HCT116 (cell line): ENCODE results near the gene NR5A2. TPM values are rescaled to one million over a fixed set of nuclear protein-coding genes. Genes with fewer than 3 reads are reported as not detected.

Experiments
- ATAC-seq: fragments of 200-7000 bp; cut with Tn5 transposase; 2 replicates; pipeline ENCODE4 v1.9.1; 2020; ENCODE audit warnings: mild to moderate bottlenecking, moderate library complexity
- BruUV-seq: library from RNA; stranded (reverse); fragments of 400-500 nt; replicated peaks from 2 replicates; lab custom pipeline; 2021; lab: Mats Ljungman, UMichigan
- CTCF ChIA-PET: fragments of 300-600 bp; sonication (Branson Sonifier 250); formaldehyde crosslinking; loops from one replicate; lab custom pipeline; 2021; ENCODE audit warnings: antibody characterized with exemption; lab: Charles Lee
- POLR2A ChIA-PET: fragments of 300-600, 350-600 bp; sonication (Branson Sonifier 250); formaldehyde crosslinking; loops from one replicate; lab custom pipeline; 2021; ENCODE audit warnings: antibody characterized with exemption; lab: Charles Lee
- RAD21 ChIA-PET, 2 experiments: fragments of 300-600 bp; sonication (Branson Sonifier 250); formaldehyde crosslinking; loops; one replicate each; lab custom pipeline; 2023; ENCODE audit warnings: low total read pairs in 2 of 2; ENCODE audit not compliant: uncharacterized antibody in 2 of 2, unreplicated experiment in 2 of 2, low non-redundant PET in 1 of 2; lab: Charles Lee
- DNase-seq: peaks from one replicate; pipeline ENCODE4 v3.0.0-alpha.2; 2010; ENCODE audit warnings: low read depth, low spot score
- H2AFZ ChIP-seq: fragments of 200-600 bp; shearing (Covaris generic), sonication (generic); 2 replicates; pipeline ENCODE4 v1.6.1; 2017; ENCODE audit warnings: low read depth, mixed run types, mixed read lengths, antibody characterized with exemption, low read length; ENCODE audit not compliant: poor library complexity, severe bottlenecking
- H3K27ac ChIP-seq: 2 replicates; pipeline ENCODE4 v1.5.1; 2012; ENCODE audit warnings: low read depth, low read length
- H3K27me3 ChIP-seq: fragments of 200-600 bp; sonication (generic); 2 replicates; pipeline ENCODE4 v1.6.1; 2016; ENCODE audit warnings: mixed run types, low read length, mixed read lengths; ENCODE audit not compliant: insufficient read depth
- H3K36me3 ChIP-seq, 2 experiments: fragments of 200-500 bp in 1 of 2; fragments of 200-600 bp in 1 of 2; sonication (Bioruptor generic) in 1 of 2; sonication (generic) in 1 of 2; 2 replicates each; pipeline versions ENCODE4 v1.5.1 to v1.6.1; 2014 to 2016; ENCODE audit warnings: low read length in 2 of 2, inconsistent platforms in 1 of 2, mixed read lengths in 1 of 2, mixed run types in 1 of 2; ENCODE audit not compliant: insufficient read depth in 2 of 2, control insufficient read depth in 1 of 2
- H3K4me1 ChIP-seq, 2 experiments: fragments of 200-600 bp in 1 of 2; sonication (generic) in 1 of 2; 2 replicates each; pipeline versions ENCODE4 v1.5.1 to v1.6.1; 2012 to 2017; ENCODE audit warnings: low read length in 2 of 2, inconsistent platforms in 1 of 2, mild to moderate bottlenecking in 1 of 2, mixed read lengths in 1 of 2, mixed run types in 1 of 2, moderate library complexity in 1 of 2; ENCODE audit not compliant: insufficient read depth in 2 of 2, control insufficient read depth in 1 of 2
- H3K4me2 ChIP-seq: fragments of 200-600 bp; sonication (generic); 2 replicates; pipeline ENCODE4 v1.6.1; 2017; ENCODE audit warnings: mixed run types, low read length, mixed read lengths
- H3K4me3 ChIP-seq, 2 experiments: fragments of 200-600 bp in 1 of 2; sonication (generic) in 1 of 2; replicated peaks in 1 of 2; 2 replicates each; pipeline ENCODE4 v1.5.1; 2011 to 2016; ENCODE audit warnings: low read length in 2 of 2, control low read depth in 1 of 2, low read depth in 1 of 2, mild to moderate bottlenecking in 1 of 2, mixed read lengths in 1 of 2, mixed run types in 1 of 2
- H3K79me2 ChIP-seq: fragments of 200-600 bp; sonication (generic); 2 replicates; pipeline ENCODE4 v1.6.1; 2017; ENCODE audit warnings: mild to moderate bottlenecking, mixed run types, low read length, moderate library complexity, mixed read lengths; ENCODE audit not compliant: insufficient read depth
- H3K9ac ChIP-seq: fragments of 200-600 bp; sonication (generic); 2 replicates; pipeline ENCODE4 v1.6.1; 2016; ENCODE audit warnings: low read length, mixed read lengths
- H3K9me2 ChIP-seq: fragments of 200-600 bp; sonication (generic), shearing (Covaris generic); 2 replicates; pipeline ENCODE4 v1.6.1; 2017; ENCODE audit warnings: mixed run types, mild to moderate bottlenecking, moderate library complexity; ENCODE audit not compliant: insufficient read depth
- H3K9me3 ChIP-seq, 2 experiments: fragments of 200-500 bp in 1 of 2; fragments of 200-600 bp in 1 of 2; sonication (Bioruptor generic) in 1 of 2; sonication (generic) in 1 of 2; 2 replicates each; pipeline ENCODE4 v1.6.1; 2014 to 2017; ENCODE audit warnings: low read length in 2 of 2, mixed read lengths in 2 of 2, inconsistent platforms in 1 of 2, low read depth in 1 of 2, mild to moderate bottlenecking in 1 of 2, mixed run types in 1 of 2, moderate library complexity in 1 of 2; ENCODE audit not compliant: control insufficient read depth in 1 of 2, insufficient read depth in 1 of 2
- H4K20me1 ChIP-seq: fragments of 200-600 bp; sonication (generic), shearing (Covaris generic); 2 replicates; pipeline ENCODE4 v1.6.1; 2017; ENCODE audit warnings: mixed run types, mild to moderate bottlenecking, moderate library complexity; ENCODE audit not compliant: insufficient read depth
- CBX3 ChIP-seq: IDR thresholded peaks from 2 replicates; pipeline ENCODE4 v1.6.1; 2012; ENCODE audit warnings: low read depth
- EGR1 ChIP-seq: IDR thresholded peaks from 2 replicates; pipeline ENCODE4 v1.6.1; 2012; ENCODE audit warnings: low read depth
- ELF1 ChIP-seq: IDR thresholded peaks from 2 replicates; pipeline ENCODE4 v1.6.1; 2012; ENCODE audit warnings: low read depth, borderline replicate concordance
- EZH2 ChIP-seq: fragments of 200-600 bp; sonication (generic); IDR thresholded peaks from 2 replicates; pipeline ENCODE4 v1.6.1; 2017; ENCODE audit warnings: antibody characterized with exemption, mixed run types
- EZH2phosphoT487 ChIP-seq: fragments of 200-600 bp; IDR thresholded peaks from 2 replicates; pipeline ENCODE4 v1.6.1; 2018; ENCODE audit warnings: antibody characterized with exemption, borderline replicate concordance
- FOSL1 ChIP-seq: IDR thresholded peaks from 2 replicates; pipeline ENCODE4 v1.6.1; 2012; ENCODE audit warnings: low read depth
- JUND ChIP-seq: IDR thresholded peaks from 2 replicates; pipeline ENCODE4 v1.6.1; 2012
- POLR2A ChIP-seq: IDR thresholded peaks from 2 replicates; pipeline ENCODE4 v1.7.0; 2011; ENCODE audit warnings: borderline replicate concordance; ENCODE audit not compliant: insufficient read depth, insufficient read length; ENCODE audit errors: extremely low read depth
- POLR2AphosphoS5 ChIP-seq: IDR thresholded peaks from 2 replicates; pipeline ENCODE4 v1.6.1; 2011; ENCODE audit warnings: mild to moderate bottlenecking, low read depth, low read length, moderate library complexity
- SIN3A ChIP-seq: IDR thresholded peaks from 2 replicates; pipeline ENCODE4 v1.6.1; 2012; ENCODE audit warnings: low read depth
- SP1 ChIP-seq: IDR thresholded peaks from 2 replicates; pipeline ENCODE4 v1.6.1; 2012; ENCODE audit warnings: low read depth
- SRF ChIP-seq: IDR thresholded peaks from 2 replicates; pipeline ENCODE4 v1.6.1; 2012; ENCODE audit warnings: low read depth
- TCF7L2 ChIP-seq: IDR thresholded peaks from 2 replicates; pipeline ENCODE4 v1.7.0; 2011; ENCODE audit warnings: borderline replicate concordance, inconsistent platforms; ENCODE audit not compliant: insufficient read depth, insufficient read length; ENCODE audit errors: extremely low read depth
- YY1 ChIP-seq: IDR thresholded peaks from 2 replicates; pipeline ENCODE4 v1.6.1; 2011; ENCODE audit warnings: low read length, low read depth, moderate library complexity, mild to moderate bottlenecking; ENCODE audit not compliant: insufficient replicate concordance; ENCODE audit errors: extremely low read depth
- ZBTB33 ChIP-seq: IDR thresholded peaks from 2 replicates; pipeline ENCODE4 v1.6.1; 2011; ENCODE audit warnings: mild to moderate bottlenecking, low read length, moderate library complexity; ENCODE audit not compliant: insufficient replicate concordance; ENCODE audit errors: extremely low read depth
- ZFX ChIP-seq: fragments of 450-650 bp; IDR thresholded peaks from 2 replicates; pipeline ENCODE4 v1.6.1; 2017
- ZNF274 ChIP-seq: fragments of 200-500 bp; sonication (Bioruptor generic); IDR thresholded peaks from 2 replicates; pipeline ENCODE4 v1.6.1; 2014; ENCODE audit warnings: mild to moderate bottlenecking, low read depth, low read length, inconsistent platforms
- intact Hi-C: fragments of 100-400 bp; cut with micrococcal nuclease; formaldehyde crosslinking; loops from 2 replicates; pipeline ENCODE4 v1.10.0; 2022
- total RNA-seq: library from RNA; stranded (reverse); gene quantifications from one replicate; pipeline ENCODE4 v1.2.1, GENCODE V29; 2021; ENCODE audit not compliant: unreplicated experiment

The NR5A2 gene
- total RNA-seq, 1 experiment from 2014 or later, result 0.91 TPM

- no peak overlapping the region for H3K4me3 ChIP-seq
- DNase-seq, result no peak
Observed at GRCh38 chr1:200134116-200134515, 106.6 kb downstream of the NR5A2 start.

GRCh38 chr1:200136384-200136783 is 108.9 kb downstream of the NR5A2 start:
- no TSS peak for BruUV-seq
- Histone ChIP-seq H4K20me1 (no peaks in the 10 kb centered on the region), H3K4me2 (no peak overlapping the region), H3K27ac (no peak overlapping the region), H3K9me2 (no peaks in the 10 kb centered on the region), H3K9me3 (no peaks in the 10 kb centered on the region), H3K27me3 (no peaks in the 10 kb centered on the region), H3K9ac (no peak overlapping the region), H3K4me3 (no peak overlapping the region), H2AFZ (no peak overlapping the region), H3K36me3 (no peaks in the 10 kb centered on the region), H3K4me1 (peaks cover 1 to 13% of the 10 kb centered on the region in 2 experiments; a peak in 2 of 4 replicates), H3K79me2 (no peaks in the 10 kb centered on the region)
- ATAC-seq (no peak), DNase-seq (no peak)
- intact Hi-C loops, result loop anchor here (10.0 kb wide), 1 partner anchor 348 kb away; no protein-coding TSS in a partner anchor
- ChIA-PET RAD21 (no interaction called here), POLR2A (no interaction called here), CTCF (no interaction called here)
- TF ChIP-seq ZBTB33 (no peak), POLR2AphosphoS5 (no peak), ZFX (no peak), EZH2 (no peak), YY1 (no peak), EGR1 (no peak), FOSL1 (no peak), EZH2phosphoT487 (no peak), SRF (no peak), SP1 (no peak), POLR2A (no peak), SIN3A (no peak), JUND (no peak), ZNF274 (no peak), ELF1 (no peak), TCF7L2 (no peak), CBX3 (no peak)

More at GRCh38 chr1:200134116-200134515, 106.6 kb downstream of the NR5A2 start:
- no TSS peak for BruUV-seq
- POLR2A ChIA-PET, result no interaction called here
- TF ChIP-seq ZFX (no peak), FOSL1 (peak; percentile 11; the same call in 1 of the 2 replicates)
- no peak overlapping the region for H3K9ac ChIP-seq
- no peaks in the 10 kb centered on the region for H3K9me2 ChIP-seq
- H3K9me3 ChIP-seq, result no peaks in the 10 kb centered on the region
- CTCF ChIA-PET, result no interaction called here
- peaks cover 3 to 16% of the 10 kb centered on the region in 2 experiments; a peak in 2 of 4 replicates for H3K4me1 ChIP-seq
- no peak overlapping the region for H2AFZ ChIP-seq
- no peaks in the 10 kb centered on the region for H3K27me3 ChIP-seq
- no peaks in the 10 kb centered on the region for H3K36me3 ChIP-seq
- H4K20me1 ChIP-seq, result no peaks in the 10 kb centered on the region
- H3K4me2 ChIP-seq, result no peak overlapping the region
- no peak overlapping the region for H3K27ac ChIP-seq
- H3K79me2 ChIP-seq, result no peaks in the 10 kb centered on the region
- peak; percentile 43; the same call in 1 of the 2 replicates for ATAC-seq
- RAD21 ChIA-PET, result no interaction called here
- intact Hi-C loops, result loop anchor here (10.0 kb wide), 1 partner anchor 351 kb away; no protein-coding TSS in a partner anchor
